ENCODE results near the gene TNFRSF4. TPM values are rescaled to one million over a fixed set of nuclear protein-coding genes. Genes with fewer than 3 reads are reported as not detected.

The TNFRSF4 gene
- total and polyA plus RNA-seq, 10 of the 15 experiments (the other 5 are each of a cell fraction or from before 2014, with no cell fraction given): 0.05 to 7.3 (median 2.5) TPM; not detected in 1

DNA sequence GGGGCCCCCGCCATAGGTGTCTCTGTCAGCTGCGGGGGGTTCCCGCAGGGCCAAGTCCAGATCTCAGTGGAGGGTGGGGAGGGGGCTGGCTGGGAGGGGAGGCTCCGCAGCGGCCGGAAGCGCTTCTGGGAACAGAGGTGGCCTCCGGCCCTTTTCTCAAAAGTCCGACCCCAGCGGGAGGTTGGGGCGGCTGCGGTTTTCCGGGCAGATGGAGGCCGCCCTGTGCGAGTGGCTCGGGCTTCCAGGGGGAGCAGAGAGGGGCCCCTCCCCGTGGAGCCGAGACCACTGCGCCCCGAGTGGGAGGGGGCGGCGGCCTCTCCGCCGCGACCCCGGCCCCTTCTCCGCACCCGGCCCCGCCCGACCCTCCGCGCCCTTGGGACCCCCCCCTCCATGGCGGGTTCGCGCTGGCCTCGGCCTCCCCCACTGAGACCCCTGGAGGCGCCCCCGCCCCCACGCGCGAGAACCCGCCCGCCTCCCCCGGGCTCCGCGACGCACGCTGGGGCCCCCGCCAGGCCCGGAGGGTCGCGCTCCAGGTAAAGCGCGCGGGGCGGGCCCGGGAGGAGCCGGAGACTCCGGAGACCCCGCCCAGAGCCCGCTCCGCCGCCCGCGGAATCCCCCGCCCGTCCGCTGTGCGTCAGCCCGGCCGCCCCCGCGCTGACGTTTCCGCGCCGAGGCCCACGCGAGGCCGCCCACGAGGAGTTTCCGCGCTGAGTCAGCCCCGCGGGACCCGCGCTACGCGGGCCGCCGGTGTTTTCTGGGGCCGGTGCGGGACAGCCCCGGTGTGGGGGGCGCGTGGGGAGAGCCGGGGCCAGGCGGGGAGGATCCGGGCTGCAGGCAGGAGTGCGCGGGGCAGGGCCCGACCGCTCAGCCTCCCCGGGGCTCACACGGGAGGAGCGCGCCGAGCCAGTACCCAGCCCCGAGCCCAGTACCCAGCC is 12.8 kb downstream of the TNFRSF4 start (continued):
- no peak for TF ChIP-seq MYC (IDR thresholded peaks at IDR 0.05; ENCODE audit: insufficient read depth, insufficient read length, insufficient replicate concordance, low read length, severe bottlenecking)
- no peak for TF ChIP-seq CBFB (IDR thresholded peaks at IDR 0.05; ENCODE audit: low read depth)
- TF ChIP-seq ZNF592 (IDR thresholded peaks at IDR 0.05): peak; percentile 79; the same call in 1 of the 2 replicates
- TF ChIP-seq ZNF622 (IDR thresholded peaks at IDR 0.05): no peak
- TF ChIP-seq CEBPB (IDR thresholded peaks at IDR 0.05; ENCODE audit: borderline replicate concordance in 1 of 2, low read depth in 2 of 2, low read length in 2 of 2): 0 out of 4 replicates have a peak, but pooled peaks of 1 of the 2 experiments have one; percentile 33
- no peak for TF ChIP-seq NFXL1 (IDR thresholded peaks at IDR 0.05; ENCODE audit: borderline replicate concordance)
- TF ChIP-seq EP300 (IDR thresholded peaks at IDR 0.05; ENCODE audit: borderline replicate concordance in 1 of 2, control insufficient read depth in 1 of 2, low read depth in 2 of 2, low read length in 2 of 2): peak; percentile 81 to 83; a peak in 3 of 4 replicates
